Thyroid gland (tissue), 4 donors: Measurements from ENCODE around the gene AKT2.

ENCODE experiments used
- CTCF ChIP-seq, 6 experiments: fragments of 200-600 bp in 3 of 6; fragments of 450-650 bp in 3 of 6; sonication (generic) in 3 of 6; IDR thresholded peaks; one replicate each; pipeline ENCODE4 v1.5.1; 2016 to 2019; ENCODE audit warnings: antibody characterized with exemption in 6 of 6, mild to moderate bottlenecking in 2 of 6, inconsistent platforms in 1 of 6, moderate library complexity in 1 of 6
- POLR2A ChIP-seq, 2 donors: fragments of 450-650 bp; IDR thresholded peaks; one replicate each; pipeline ENCODE4 v1.6.1; 2017; ENCODE audit warnings: antibody characterized with exemption in 2 of 2, mild to moderate bottlenecking in 2 of 2, moderate library complexity in 1 of 2

- TF ChIP-seq CTCF (IDR thresholded peaks at IDR 0.05) (no peak), POLR2A (IDR thresholded peaks at IDR 0.05) (no peak)
Observed at GRCh38 chr19:40265055-40265762, 19.9 kb downstream of the AKT2 start.
